T1000 (cell line): ENCODE data around the gene PRL.

Experiments
- DNase-seq: peaks from one replicate; lab custom pipeline; 2025; ENCODE audit warnings: mixed read lengths; lab: John Stamatoyannopoulos, UW

Gene PRL

GRCh38 chr6:22296936-22297335 is at the start of gene PRL:
TSS of gene PRL (minus strand) at chr6:22297036. CDS start at chr6:22296982, 54 bp downstream.
- no peak for DNase-seq

GRCh38 chr6:22343864-22344263 is 47.0 kb upstream of the PRL start:
- DNase-seq: no peak

- no peak for DNase-seq
Observed at GRCh38 chr6:22334778-22335177, 37.9 kb upstream of the PRL start.

GRCh38 chr6:22333802-22334201 is 37.0 kb upstream of the PRL start:
- no peak for DNase-seq

GRCh38 chr6:22332711-22333110 is 35.9 kb upstream of the PRL start:
- no peak for DNase-seq

- DNase-seq: no peak
Observed at GRCh38 chr6:22332216-22332615, 35.4 kb upstream of the PRL start.

- no peak for DNase-seq
Observed at GRCh38 chr6:22330941-22331340, 34.1 kb upstream of the PRL start.

GRCh38 chr6:22328474-22328873 is 31.6 kb upstream of the PRL start:
- no peak for DNase-seq

- DNase-seq: no peak
Observed at GRCh38 chr6:22327881-22328280, 31.0 kb upstream of the PRL start.

- no peak for DNase-seq
Observed at GRCh38 chr6:22326500-22326899, 29.7 kb upstream of the PRL start.

GRCh38 chr6:22325481-22325880 is 28.6 kb upstream of the PRL start:
- no peak for DNase-seq

- DNase-seq: no peak
Observed at GRCh38 chr6:22323848-22324247, 27.0 kb upstream of the PRL start.

GRCh38 chr6:22322103-22323030 is 25.5 kb upstream of the PRL start:
- DNase-seq: no peak

- peak; percentile 72 for DNase-seq
Observed at GRCh38 chr6:22320750-22321149, 23.9 kb upstream of the PRL start.

GRCh38 chr6:22318404-22318803 is 21.6 kb upstream of the PRL start:
- no peak for DNase-seq

GRCh38 chr6:22313796-22314195 is 17.0 kb upstream of the PRL start:
- no peak for DNase-seq

- no peak for DNase-seq
Observed at GRCh38 chr6:22308939-22309338, 12.1 kb upstream of the PRL start.

- no peak for DNase-seq
Observed at GRCh38 chr6:22306741-22307466, 10.1 kb upstream of the PRL start.

GRCh38 chr6:22302838-22303237 is 6.0 kb upstream of the PRL start:
- DNase-seq: no peak

- no peak for DNase-seq
Observed at GRCh38 chr6:22300273-22300998, 3.6 kb upstream of the PRL start.

- no peak for DNase-seq
Observed at GRCh38 chr6:22298475-22298890, 1.6 kb upstream of the PRL start.

GRCh38 chr6:22296067-22296466 is 769 bp downstream of the PRL start:
- DNase-seq: no peak
